Measurements from ENCODE around the gene CALML4.
"Not testable (repeated sequence)": the region's sequence is repeated elsewhere in the genome, so short reads cannot be mapped to it uniquely, and the experiment has no call there.

Gene CALML4

GRCh38 chr15:68175526-68175925 is 29.6 kb downstream of the CALML4 start (continued):
- TF ChIP-seq PATZ1 (CRISPR knock-in tag; IDR thresholded peaks at IDR 0.05; ENCODE audit: borderline replicate concordance) (no peak), CREB5 (CRISPR knock-in tag; IDR thresholded peaks at IDR 0.05; ENCODE audit: low read depth) (no peak), TOX (CRISPR knock-in tag; IDR thresholded peaks at IDR 0.05; ENCODE audit: borderline replicate concordance) (no peak), ZNF8 (CRISPR knock-in tag; IDR thresholded peaks at IDR 0.05) (no peak), ZFP3 (CRISPR knock-in tag; IDR thresholded peaks at IDR 0.05) (no peak)

- no peak for TF ChIP-seq OSR1 (CRISPR knock-in tag; IDR thresholded peaks at IDR 0.05)
- no peak for TF ChIP-seq PATZ1 (CRISPR knock-in tag; IDR thresholded peaks at IDR 0.05; ENCODE audit: borderline replicate concordance)
- no peak for TF ChIP-seq RARB (CRISPR knock-in tag; IDR thresholded peaks at IDR 0.05)
- TF ChIP-seq TCF4 (CRISPR knock-in tag; IDR thresholded peaks at IDR 0.05; ENCODE audit: borderline replicate concordance) = no peak
- no peak for TF ChIP-seq ISL1 (CRISPR knock-in tag; IDR thresholded peaks at IDR 0.05)
- no peak for ATAC-seq
These were observed 32.0 kb downstream of the CALML4 start for GRCh38 chr15:68173119-68173518.

- not testable (repeated sequence) for ATAC-seq
These were observed 33.1 kb downstream of the CALML4 start for GRCh38 chr15:68172037-68172436.

- ATAC-seq = no peak
- TF ChIP-seq CSRNP3 (CRISPR knock-in tag; IDR thresholded peaks at IDR 0.05) = no peak
- TF ChIP-seq ISL1 (CRISPR knock-in tag; IDR thresholded peaks at IDR 0.05) = no peak
- no peak for TF ChIP-seq POU6F1 (CRISPR knock-in tag; IDR thresholded peaks at IDR 0.05; ENCODE audit: borderline replicate concordance, low read depth)
- no peak for TF ChIP-seq ZNF565 (CRISPR knock-in tag; conservative IDR thresholded peaks at IDR 0.05; ENCODE audit: low read depth)
- no peak for TF ChIP-seq TOX (CRISPR knock-in tag; IDR thresholded peaks at IDR 0.05; ENCODE audit: borderline replicate concordance)
- no peak for TF ChIP-seq GLIS3 (CRISPR knock-in tag; IDR thresholded peaks at IDR 0.05)
- no peak for TF ChIP-seq ZC3H10 (CRISPR knock-in tag; IDR thresholded peaks at IDR 0.05)
- no peak for TF ChIP-seq OSR1 (CRISPR knock-in tag; IDR thresholded peaks at IDR 0.05)
- no peak for TF ChIP-seq ZNF70 (CRISPR knock-in tag; IDR thresholded peaks at IDR 0.05)
- TF ChIP-seq CSDC2 (CRISPR knock-in tag; IDR thresholded peaks at IDR 0.05) = no peak
- no peak for TF ChIP-seq SNAI2 (CRISPR knock-in tag; IDR thresholded peaks at IDR 0.05)
- no peak for TF ChIP-seq ARNTL (CRISPR knock-in tag; IDR thresholded peaks at IDR 0.05; ENCODE audit: borderline replicate concordance, low read depth)
These were observed 38.3 kb downstream of the CALML4 start for GRCh38 chr15:68166847-68167246.

- TF ChIP-seq SNAI2 (CRISPR knock-in tag; IDR thresholded peaks at IDR 0.05) (no peak), BACH2 (CRISPR knock-in tag; IDR thresholded peaks at IDR 0.05; ENCODE audit: borderline replicate concordance) (no peak)
- ATAC-seq = no peak
These were observed 41.9 kb downstream of the CALML4 start for GRCh38 chr15:68163191-68163590.

All from SK-N-SH treated with all-trans-retinoic acid at 6 μM for 48 hours (cell line).